Smooth muscle cell (in vitro differentiated cells): ENCODE measurements around the gene AHCY. TPM values are rescaled to one million over a fixed set of nuclear protein-coding genes. Genes with fewer than 3 reads are reported as not detected.

Experiments used
- DNase-seq: peaks from one replicate; lab custom pipeline; 2025; ENCODE audit not compliant: unreplicated experiment; lab: John Stamatoyannopoulos, UW
- H2AFZ ChIP-seq: fragments of 200-600 bp; sonication (generic); 2 replicates; pipeline ENCODE4 v1.6.0; 2016; ENCODE audit warnings: antibody characterized with exemption, low read depth, mild to moderate bottlenecking
- H3F3A ChIP-seq: fragments of 200-600 bp; sonication (generic); 2 replicates; pipeline ENCODE4 v1.6.0; 2017; ENCODE audit warnings: antibody characterized with exemption, low read depth
- H3K27ac ChIP-seq: fragments of 200-600 bp; sonication (generic); 2 replicates; pipeline ENCODE4 v1.5.1; 2016; ENCODE audit warnings: low read depth, mild to moderate bottlenecking
- H3K27me3 ChIP-seq: fragments of 200-600 bp; sonication (generic); 2 replicates; pipeline ENCODE4 v1.6.1; 2016; ENCODE audit warnings: low read depth, mild to moderate bottlenecking
- H3K36me3 ChIP-seq: fragments of 200-600 bp; sonication (generic); 2 replicates; pipeline ENCODE4 v1.5.1; 2016; ENCODE audit warnings: low read depth
- H3K4me1 ChIP-seq: fragments of 200-600 bp; sonication (generic); 2 replicates; pipeline ENCODE4 v1.5.1; 2016; ENCODE audit warnings: low read depth
- H3K4me2 ChIP-seq: fragments of 200-600 bp; sonication (generic); 2 replicates; pipeline ENCODE4 v1.6.0; 2016; ENCODE audit warnings: mild to moderate bottlenecking
- H3K4me3 ChIP-seq: fragments of 200-600 bp; sonication (generic); 2 replicates; pipeline ENCODE4 v1.5.1; 2016; ENCODE audit warnings: mild to moderate bottlenecking
- H3K79me2 ChIP-seq: fragments of 200-600 bp; sonication (generic); 2 replicates; pipeline ENCODE4 v1.6.0; 2016; ENCODE audit warnings: low read depth, mild to moderate bottlenecking
- H3K9ac ChIP-seq: fragments of 200-600 bp; sonication (generic); 2 replicates; pipeline ENCODE4 v1.6.0; 2016; ENCODE audit warnings: low read depth
- H3K9me3 ChIP-seq: fragments of 200-600 bp; sonication (generic); replicated peaks from 2 replicates; pipeline ENCODE4 v1.5.1; 2016; ENCODE audit warnings: low read depth
- H4K20me1 ChIP-seq: fragments of 200-600 bp; sonication (generic); 2 replicates; pipeline ENCODE4 v1.6.0; 2016; ENCODE audit warnings: low read depth
- CTCF ChIP-seq: fragments of 200-600 bp; sonication (generic); IDR thresholded peaks from 2 replicates; pipeline ENCODE4 v1.5.1; 2017; ENCODE audit warnings: borderline replicate concordance, mild to moderate bottlenecking, antibody characterized with exemption; ENCODE audit not compliant: insufficient read depth, poor library complexity, severe bottlenecking
- WGBS: methylation state at CpG from one replicate; pipeline ENCODE4 v1.1.7; 2016; ENCODE audit warnings: low lambda C conversion rate; 5-methylcytosine and 5-hydroxymethylcytosine counted together
- polyA plus RNA-seq: library from polyadenylated mRNA; unstranded; fragments of >200 nt; fragmentation: Nextera tagmentation; extraction: Ambion mirVana; gene quantifications from 2 replicates; pipeline ENCODE4 v1.2.1, GENCODE V29; 2016
- total RNA-seq: library from RNA; depleted of rRNA; stranded (reverse); fragments of >200 nt; gene quantifications from 2 replicates; pipeline ENCODE4 v1.2.3, GENCODE V29; 2014

The AHCY gene
- total and polyA plus RNA-seq, 2 experiments from 2014 or later: 39.4 to 73.8 TPM

- WGBS: 86% methylated on average over 9 of the region's 9 CpGs
- H3K4me2 ChIP-seq: no peak within 1 kb of the TSS
- H3K27me3 ChIP-seq: no peaks in the 10 kb centered on the region
- H3K9me3 ChIP-seq: peaks cover 5% of the 10 kb centered on the region
- H3F3A ChIP-seq: no peaks in the 10 kb centered on the region
- TF ChIP-seq CTCF: no peak
- no peak within 1 kb of the TSS for H3K4me3 ChIP-seq
- no peak within 1 kb of the TSS for H3K9ac ChIP-seq
- H4K20me1 ChIP-seq: no peaks in the 10 kb centered on the region
- DNase-seq: no peak
- H2AFZ ChIP-seq: no peak within 1 kb of the TSS
- no peak within 1 kb of the TSS for H3K27ac ChIP-seq
- H3K36me3 ChIP-seq: no peaks in the 10 kb centered on the region
- H3K4me1 ChIP-seq: no peaks in the 10 kb centered on the region
- H3K79me2 ChIP-seq: no peaks in the 10 kb centered on the region
These were observed 62.2 kb downstream of the AHCY start, which contains the start of gene ASIP for GRCh38 chr20:34240693-34241615. Gene ASIP (plus strand): TSS chr20:34241423. CDS start chr20:34260375, 18,952 bp downstream.

GRCh38 chr20:34240121-34240520 lies 63.0 kb downstream of the AHCY start:
- Histone ChIP-seq H3K4me3 (no peak overlapping the region), H3K9me3 (peaks cover 5% of the 10 kb centered on the region), H4K20me1 (no peaks in the 10 kb centered on the region), H3K9ac (no peak overlapping the region), H3K79me2 (no peaks in the 10 kb centered on the region), H3K36me3 (no peaks in the 10 kb centered on the region), H3F3A (no peaks in the 10 kb centered on the region), H3K4me2 (no peak overlapping the region), H3K27me3 (no peaks in the 10 kb centered on the region), H3K27ac (no peak overlapping the region), H3K4me1 (no peaks in the 10 kb centered on the region), H2AFZ (no peak overlapping the region)
- no peak for DNase-seq
- WGBS: 100% methylated on average over 1 of the region's 1 CpG
- no peak for TF ChIP-seq CTCF

- no peaks in the 10 kb centered on the region for H4K20me1 ChIP-seq
- no peak overlapping the region for H3K9ac ChIP-seq
- no peaks in the 10 kb centered on the region for H3K79me2 ChIP-seq
- DNase-seq: no peak
- 97% methylated on average over 2 of the region's 2 CpGs for WGBS
- no peaks in the 10 kb centered on the region for H3K27me3 ChIP-seq
- no peak for TF ChIP-seq CTCF
- no peaks in the 10 kb centered on the region for H3F3A ChIP-seq
- peaks cover 5% of the 10 kb centered on the region for H3K9me3 ChIP-seq
- no peaks in the 10 kb centered on the region for H3K36me3 ChIP-seq
- no peak overlapping the region for H2AFZ ChIP-seq
- no peaks in the 10 kb centered on the region for H3K4me1 ChIP-seq
- no peak overlapping the region for H3K4me2 ChIP-seq
- no peak overlapping the region for H3K27ac ChIP-seq
- no peak overlapping the region for H3K4me3 ChIP-seq
These were observed 65.2 kb downstream of the AHCY start for GRCh38 chr20:34237942-34238341.
